Measurements from ENCODE around the gene CACNB3. TPM values are rescaled to one million over a fixed set of nuclear protein-coding genes. Genes with fewer than 3 reads are reported as not detected.

CACNB3 gene
- total and polyA plus RNA-seq, 5 donors = 3.5 to 7.6 (median 6.7) TPM

DNA sequence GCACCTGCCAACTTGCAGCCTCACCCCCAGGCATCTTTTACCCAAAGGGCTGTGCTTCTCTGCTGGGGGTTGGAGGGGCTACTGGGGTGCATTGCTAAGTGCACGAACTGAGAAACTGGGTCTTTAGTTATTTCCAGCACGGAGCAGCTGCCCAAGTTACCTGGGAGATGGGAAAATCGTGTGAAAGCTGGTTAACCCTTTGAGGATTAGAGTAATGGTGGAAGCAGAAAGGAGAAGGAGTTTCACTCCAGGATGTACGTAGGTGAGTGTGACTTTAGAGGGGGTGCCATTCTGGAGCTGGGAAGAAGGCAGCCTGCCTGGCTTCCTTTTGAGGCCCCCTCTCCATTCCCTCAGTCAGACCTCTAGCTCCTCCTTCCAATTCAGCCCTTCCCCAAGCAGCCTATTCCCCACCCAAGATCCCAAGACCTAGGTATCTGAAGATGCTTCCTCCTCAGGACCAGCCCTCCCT, 28.4 kb upstream of the CACNB3 start:
- no peaks in the 10 kb centered on the region for H3K9me3 ChIP-seq (ENCODE audit: control insufficient read depth, low read length)
- peak overlapping the region; percentile 99 for H3K4me3 ChIP-seq (ENCODE audit: low read length)
- H3K4me1 ChIP-seq (ENCODE audit: control insufficient read depth, insufficient read depth, low read length) = peaks cover 7% of the 10 kb centered on the region
- DNase-seq (no peak), ATAC-seq (no peak)
- 11% methylated on average over 4 of the region's 4 CpGs for WGBS
- no peaks in the 10 kb centered on the region for H3K27me3 ChIP-seq (ENCODE audit: control insufficient read depth, insufficient read depth)
- no peak overlapping the region for H3K27ac ChIP-seq (ENCODE audit: low read length)
- intact Hi-C loops (cut with DNase I) = no loop called here

- H3K9me3 ChIP-seq (ENCODE audit: control insufficient read depth, low read length) = no peaks in the 10 kb centered on the region
- intact Hi-C loops (cut with DNase I) = loop anchor here in 2 of 4 donors (2.0 kb wide), 2 partner anchors 39 to 41 kb away; no protein-coding TSS in a partner anchor
- no peak for DNase-seq
- WGBS = 82% methylated on average over 3 of the region's 3 CpGs
- H3K27ac ChIP-seq (ENCODE audit: low read length) = no peak overlapping the region
- ATAC-seq = no peak
- H3K4me3 ChIP-seq (ENCODE audit: low read length) = no peak overlapping the region
- no peaks in the 10 kb centered on the region for H3K27me3 ChIP-seq (ENCODE audit: control insufficient read depth, insufficient read depth)
- no peaks in the 10 kb centered on the region for H3K4me1 ChIP-seq (ENCODE audit: control insufficient read depth, insufficient read depth, low read length)
These were observed 24.6 kb upstream of the CACNB3 start for GRCh38 chr12:48793696-48794095.

- H3K4me1 ChIP-seq (ENCODE audit: control insufficient read depth, insufficient read depth, low read length) = no peaks in the 10 kb centered on the region
- intact Hi-C loops (cut with DNase I) = loop anchor here in 3 of 4 donors (2.0 to 5.0 kb wide), 3 partner anchors 40 to 43 kb away; no protein-coding TSS in a partner anchor
These were observed 23.4 kb upstream of the CACNB3 start for GRCh38 chr12:48794870-48795269.

DNA sequence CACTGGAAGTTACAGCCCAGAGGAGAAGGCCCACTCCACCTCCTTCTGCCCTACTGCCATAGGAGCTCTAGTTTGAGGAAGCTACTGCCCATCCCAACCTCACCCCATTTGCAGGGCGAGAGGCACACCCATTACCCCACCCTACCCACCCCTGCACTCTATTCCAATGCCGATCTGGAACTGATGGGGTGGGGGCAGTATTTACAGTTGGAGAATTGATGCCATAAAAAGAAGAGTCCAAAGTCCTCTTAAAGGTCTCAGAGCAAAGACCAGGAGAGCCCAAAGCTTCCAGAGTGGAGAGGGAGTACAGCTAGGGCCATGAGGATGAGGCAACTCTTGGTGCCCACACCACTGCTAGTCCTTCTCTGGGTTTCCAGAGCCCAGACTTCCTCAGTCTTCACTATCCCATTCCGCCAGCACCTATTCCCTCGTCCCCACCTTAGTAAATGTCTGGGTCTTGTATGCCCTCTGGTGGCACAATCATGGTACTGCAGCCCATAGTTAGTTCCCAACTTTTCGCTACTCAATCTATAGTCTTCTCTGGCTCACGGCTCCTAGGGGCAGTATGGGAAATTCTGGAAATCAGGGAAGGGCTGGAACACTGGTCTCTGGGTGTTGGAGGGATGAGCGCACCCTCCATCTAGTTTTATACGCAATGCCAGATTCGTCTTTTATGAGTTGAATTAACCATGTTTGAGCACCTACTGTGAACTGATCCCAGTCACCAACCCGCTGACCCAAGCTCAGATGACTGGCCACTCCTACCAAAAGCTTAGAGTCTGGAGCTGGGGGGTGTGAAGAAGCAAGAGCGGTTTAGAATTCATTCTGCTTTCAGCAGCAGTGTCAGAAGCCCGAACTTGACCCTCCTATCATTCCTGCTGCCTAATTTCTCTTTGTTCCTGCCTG, 22.5 kb upstream of the CACNB3 start:
- no peaks in the 10 kb centered on the region for H3K27me3 ChIP-seq (ENCODE audit: control insufficient read depth, insufficient read depth)
- H3K4me1 ChIP-seq (ENCODE audit: control insufficient read depth, insufficient read depth, low read length) = no peaks in the 10 kb centered on the region
- ATAC-seq = peak; percentile 89 to 91
- intact Hi-C loops (cut with DNase I) = loop anchor here (1.0 to 5.0 kb wide), 4 partner anchors 41 to 44 kb away; no protein-coding TSS in a partner anchor
- 22% methylated on average over 12 of the region's 12 CpGs for WGBS
- no peaks in the 10 kb centered on the region for H3K9me3 ChIP-seq (ENCODE audit: control insufficient read depth, low read length)
- H3K4me3 ChIP-seq (ENCODE audit: low read length) = no peak overlapping the region
- no peak overlapping the region for H3K27ac ChIP-seq (ENCODE audit: low read length)
- peak in 2 of 3 donors; percentile 57 to 77 for DNase-seq

More at GRCh38 chr12:48794870-48795269, 23.4 kb upstream of the CACNB3 start:
- ATAC-seq (no peak), DNase-seq (no peak)
- H3K4me3 ChIP-seq (ENCODE audit: low read length) = no peak overlapping the region
- 92% methylated on average over 3 of the region's 3 CpGs for WGBS
- no peaks in the 10 kb centered on the region for H3K27me3 ChIP-seq (ENCODE audit: control insufficient read depth, insufficient read depth)
- no peak overlapping the region for H3K27ac ChIP-seq (ENCODE audit: low read length)
- H3K9me3 ChIP-seq (ENCODE audit: control insufficient read depth, low read length) = no peaks in the 10 kb centered on the region

DNA sequence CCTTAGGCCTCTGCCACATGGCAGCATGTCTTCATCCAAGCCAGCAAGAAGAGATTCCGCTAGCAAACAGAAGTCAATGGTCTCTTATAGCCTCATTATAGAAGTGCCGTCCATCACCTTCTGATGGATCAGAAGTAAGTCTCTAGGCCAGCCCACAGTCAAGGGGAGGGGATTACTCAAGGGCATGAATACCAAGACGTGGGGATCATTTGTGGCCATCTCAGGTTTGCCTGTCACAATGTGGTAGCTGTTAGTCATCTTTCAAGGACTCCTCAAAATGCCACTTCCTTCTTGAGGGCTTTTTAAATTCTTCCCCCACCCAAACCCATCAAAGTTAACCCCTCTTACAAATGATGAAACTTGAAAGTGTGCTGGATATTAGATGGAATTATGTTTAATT, 21.3 kb upstream of the CACNB3 start:
- H3K4me1 ChIP-seq (ENCODE audit: control insufficient read depth, insufficient read depth, low read length) = no peaks in the 10 kb centered on the region
- no peak overlapping the region for H3K4me3 ChIP-seq (ENCODE audit: low read length)
- ATAC-seq (no peak), DNase-seq (no peak)
- intact Hi-C loops (cut with DNase I) = loop anchor here in 2 of 4 donors (1.0 to 5.0 kb wide), 2 partner anchors 44 to 45 kb away; no protein-coding TSS in a partner anchor
- WGBS = 75% methylated on average over 3 of the region's 3 CpGs
- no peaks in the 10 kb centered on the region for H3K27me3 ChIP-seq (ENCODE audit: control insufficient read depth, insufficient read depth)
- no peaks in the 10 kb centered on the region for H3K9me3 ChIP-seq (ENCODE audit: control insufficient read depth, low read length)
- H3K27ac ChIP-seq (ENCODE audit: low read length) = no peak overlapping the region

DNA sequence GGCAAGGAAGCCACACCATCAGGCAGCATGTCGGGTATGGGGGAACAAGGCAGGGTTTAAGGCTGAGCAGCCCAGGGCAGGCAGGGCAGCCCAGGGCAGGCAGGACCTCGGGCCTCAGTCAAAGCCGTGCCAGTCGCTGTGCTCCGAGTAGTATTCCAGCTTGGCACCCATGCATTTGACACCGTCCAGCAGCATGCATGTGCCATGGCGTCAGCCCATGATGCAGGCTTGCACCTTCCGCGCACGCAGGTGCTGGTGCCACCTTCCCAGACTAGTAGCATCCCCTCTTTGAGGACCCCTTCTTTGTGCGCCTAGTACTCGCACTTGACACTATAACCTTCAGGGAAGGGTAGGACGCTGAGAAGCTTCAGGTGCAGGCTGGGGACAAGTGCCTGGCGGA, 17.8 kb upstream of the CACNB3 start:
- ATAC-seq (peak; percentile 9 to 10), DNase-seq (no peak)
- 88% methylated on average over 14 of the region's 14 CpGs for WGBS
- H3K4me3 ChIP-seq (ENCODE audit: low read length) = no peak overlapping the region
- no peak overlapping the region for H3K27ac ChIP-seq (ENCODE audit: low read length)
- intact Hi-C loops (cut with DNase I) = no loop called here
- H3K27me3 ChIP-seq (ENCODE audit: control insufficient read depth, insufficient read depth) = no peaks in the 10 kb centered on the region
- H3K9me3 ChIP-seq (ENCODE audit: control insufficient read depth, low read length) = no peaks in the 10 kb centered on the region
- H3K4me1 ChIP-seq (ENCODE audit: control insufficient read depth, insufficient read depth, low read length) = no peaks in the 10 kb centered on the region

- ATAC-seq (peak in 1 of 2 donors; percentile 32), DNase-seq (no peak)
- Histone ChIP-seq H3K4me1 (ENCODE audit: control insufficient read depth, insufficient read depth, low read length) (no peaks in the 10 kb centered on the region), H3K9me3 (ENCODE audit: control insufficient read depth, low read length) (no peaks in the 10 kb centered on the region), H3K27me3 (ENCODE audit: control insufficient read depth, insufficient read depth) (no peaks in the 10 kb centered on the region), H3K4me3 (ENCODE audit: low read length) (no peak overlapping the region), H3K27ac (ENCODE audit: low read length) (no peak overlapping the region)
- intact Hi-C loops (cut with DNase I) = no loop called here
- WGBS = 77% methylated on average over 14 of the region's 14 CpGs
These were observed 17.3 kb upstream of the CACNB3 start for GRCh38 chr12:48800971-48801370.

DNA sequence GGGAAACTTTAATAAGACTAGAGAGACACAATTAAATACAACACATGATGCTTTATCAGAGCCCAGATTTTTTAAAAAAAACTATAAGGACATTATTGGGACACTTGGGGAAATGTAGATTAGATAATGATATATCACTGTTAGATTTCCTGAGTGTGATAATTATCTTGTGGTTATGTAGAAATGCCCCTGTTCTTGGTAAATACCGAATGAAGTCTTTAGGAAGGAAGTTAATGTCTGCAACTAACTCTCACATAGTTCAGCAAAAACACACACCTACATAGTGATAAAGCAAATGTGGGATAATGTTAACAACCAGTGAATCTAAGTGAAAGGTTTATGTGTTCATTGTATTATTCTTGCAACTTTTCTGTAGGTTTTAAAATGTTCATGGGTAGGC, 14.6 kb upstream of the CACNB3 start:
- H3K27me3 ChIP-seq (ENCODE audit: control insufficient read depth, insufficient read depth) = no peaks in the 10 kb centered on the region
- no peak for DNase-seq
- H3K27ac ChIP-seq (ENCODE audit: low read length) = no peak overlapping the region
- intact Hi-C loops (cut with DNase I) = no loop called here
- H3K9me3 ChIP-seq (ENCODE audit: control insufficient read depth, low read length) = no peaks in the 10 kb centered on the region
- H3K4me3 ChIP-seq (ENCODE audit: low read length) = no peak overlapping the region
- no peaks in the 10 kb centered on the region for H3K4me1 ChIP-seq (ENCODE audit: control insufficient read depth, insufficient read depth, low read length)
- 54% methylated on average over 1 of the region's 1 CpG for WGBS
- ATAC-seq = no peak

GRCh38 chr12:48807981-48808380, 10.3 kb upstream of the CACNB3 start:
- ATAC-seq (no peak), DNase-seq (no peak)
- peaks cover 2% of the 10 kb centered on the region for H3K4me1 ChIP-seq (ENCODE audit: control insufficient read depth, insufficient read depth, low read length)
- no peak overlapping the region for H3K4me3 ChIP-seq (ENCODE audit: low read length)
- H3K27ac ChIP-seq (ENCODE audit: low read length) = no peak overlapping the region
- WGBS = 94% methylated on average over 3 of the region's 3 CpGs
- no peaks in the 10 kb centered on the region for H3K9me3 ChIP-seq (ENCODE audit: control insufficient read depth, low read length)
- no peaks in the 10 kb centered on the region for H3K27me3 ChIP-seq (ENCODE audit: control insufficient read depth, insufficient read depth)
- intact Hi-C loops (cut with DNase I) = no loop called here

DNA sequence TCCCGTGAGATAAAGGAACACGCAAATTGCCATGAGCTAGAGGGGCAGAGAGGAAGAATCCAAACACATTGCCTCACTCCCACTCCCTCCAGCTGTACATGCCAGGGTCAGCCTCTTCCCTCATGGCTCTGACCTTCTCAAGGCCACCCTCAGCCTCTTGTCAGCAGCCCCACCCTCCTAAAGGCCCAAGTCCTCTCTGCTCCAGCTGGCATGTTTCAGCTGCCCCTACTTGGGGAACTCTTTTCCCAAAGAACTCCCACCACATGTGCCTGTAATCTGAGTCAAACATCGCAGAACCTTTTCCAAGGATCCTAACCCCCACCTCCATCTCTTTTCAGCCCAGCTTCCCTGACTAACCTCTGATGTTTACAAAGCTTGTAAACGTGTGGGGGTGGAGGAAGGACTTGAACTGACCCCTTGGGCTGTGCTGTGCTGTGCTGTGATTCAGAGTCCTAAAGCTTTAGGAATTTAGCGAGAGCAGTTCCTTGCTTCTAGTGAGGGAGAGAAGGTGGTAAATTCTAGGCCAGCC, 7.3 kb upstream of the CACNB3 start:
- ATAC-seq (no peak), DNase-seq (no peak)
- Histone ChIP-seq H3K9me3 (ENCODE audit: control insufficient read depth, low read length) (no peaks in the 10 kb centered on the region), H3K27me3 (ENCODE audit: control insufficient read depth, insufficient read depth) (no peaks in the 10 kb centered on the region), H3K4me3 (ENCODE audit: low read length) (no peak overlapping the region), H3K27ac (ENCODE audit: low read length) (no peak overlapping the region), H3K4me1 (ENCODE audit: control insufficient read depth, insufficient read depth, low read length) (peaks cover 2% of the 10 kb centered on the region)
- 51% methylated on average over 5 of the region's 5 CpGs for WGBS
- intact Hi-C loops (cut with DNase I) = no loop called here

GRCh38 chr12:48811437-48812090, 6.7 kb upstream of the CACNB3 start:
- Histone ChIP-seq H3K9me3 (ENCODE audit: control insufficient read depth, low read length) (no peaks in the 10 kb centered on the region), H3K27me3 (ENCODE audit: control insufficient read depth, insufficient read depth) (no peaks in the 10 kb centered on the region), H3K4me3 (ENCODE audit: low read length) (no peak overlapping the region), H3K4me1 (ENCODE audit: control insufficient read depth, insufficient read depth, low read length) (peaks cover 2% of the 10 kb centered on the region), H3K27ac (ENCODE audit: low read length) (no peak overlapping the region)
- DNase-seq (no peak), ATAC-seq (no peak)
- 75% methylated on average over 5 of the region's 5 CpGs for WGBS
- intact Hi-C loops (cut with DNase I) = no loop called here
